SH-SY5Y (cell line): ENCODE data around the gene ZNF746.

Experiments used
- GATA2 ChIP-seq: IDR thresholded peaks from 2 replicates; pipeline ENCODE4 v1.6.1; 2011; ENCODE audit warnings: mild to moderate bottlenecking, low read depth, low read length
- GATA3 ChIP-seq: IDR thresholded peaks from 2 replicates; pipeline ENCODE4 v1.6.1; 2011; ENCODE audit warnings: low read depth, mild to moderate bottlenecking, low read length, moderate library complexity

GRCh38 chr7:149476791-149477190 is 20.8 kb downstream of the ZNF746 start:
- TF ChIP-seq GATA2, result no peak
- TF ChIP-seq GATA3, result no peak
